SK-N-SH treated with all-trans-retinoic acid at 6 μM for 48 hours (cell line): ENCODE results near the gene EML6.

Experiments used
- ARNTL ChIP-seq: fragments of 450-650 bp; formaldehyde crosslinking; IDR thresholded peaks from 2 replicates; pipeline ENCODE4 v1.5.0; 2020; ENCODE audit warnings: low read depth, mild to moderate bottlenecking, moderate library complexity, borderline replicate concordance
- ISL1 ChIP-seq: fragments of 250-450 bp; sonication (Bioruptor Pico); IDR thresholded peaks from 2 replicates; pipeline ENCODE4 v2.1.2; 2022; ENCODE audit warnings: mild to moderate bottlenecking, moderate library complexity
- RARB ChIP-seq: fragments of 250-450 bp; sonication (Bioruptor Pico); IDR thresholded peaks from 2 replicates; pipeline ENCODE4 v1.8.0; 2021; ENCODE audit warnings: mild to moderate bottlenecking, moderate library complexity
- ZC3H10 ChIP-seq: fragments of 250-450 bp; sonication (Bioruptor Pico); IDR thresholded peaks from 2 replicates; pipeline ENCODE4 v1.5.1; 2021; ENCODE audit warnings: mild to moderate bottlenecking, moderate library complexity
- ZFP3 ChIP-seq: fragments of 250-450 bp; sonication (Bioruptor Pico); IDR thresholded peaks from 2 replicates; pipeline ENCODE4 v1.5.0; 2020; ENCODE audit warnings: mild to moderate bottlenecking, moderate library complexity
- ZFP30 ChIP-seq: fragments of 450-650 bp; formaldehyde crosslinking; IDR thresholded peaks from 2 replicates; pipeline ENCODE4 v1.5.0; 2022; ENCODE audit warnings: mild to moderate bottlenecking, moderate library complexity
- ZNF565 ChIP-seq: fragments of 450-650 bp; formaldehyde crosslinking; conservative IDR thresholded peaks from 2 replicates; pipeline ENCODE4 v1.5.0; 2020; ENCODE audit warnings: low read depth, mild to moderate bottlenecking, moderate library complexity
- TF ChIP-seq, protein P1 (sequence below): fragments of 250-450 bp; sonication (Bioruptor Pico); IDR thresholded peaks from 2 replicates; pipeline ENCODE4 v1.5.0; 2020; ENCODE audit warnings: mild to moderate bottlenecking, moderate library complexity
- TF ChIP-seq, protein P2 (sequence below): fragments of 250-450 bp; sonication (Bioruptor Pico); IDR thresholded peaks from 2 replicates; pipeline ENCODE4 v1.8.0; 2021; ENCODE audit warnings: low read depth, mild to moderate bottlenecking, moderate library complexity, borderline replicate concordance

DNA sequence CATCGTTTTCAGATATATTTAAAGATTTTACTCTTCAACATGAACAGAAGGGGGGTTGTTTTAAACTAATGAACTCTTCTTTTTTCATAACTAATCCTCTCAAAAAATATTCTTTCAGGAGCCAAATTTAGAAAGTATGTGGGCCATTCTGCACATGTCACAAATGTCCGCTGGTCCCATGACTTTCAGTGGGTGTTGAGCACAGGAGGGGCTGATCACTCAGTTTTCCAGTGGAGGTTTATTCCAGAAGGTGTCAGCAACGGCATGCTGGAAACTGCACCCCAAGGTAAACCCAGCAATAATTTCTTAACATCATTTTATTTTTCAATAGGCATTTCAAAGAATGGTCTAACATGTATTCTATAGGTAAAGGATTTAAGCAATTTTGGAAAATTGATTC, 136.0 kb downstream of the EML6 start:
- no peak for TF ChIP-seq RARB (CRISPR knock-in tag)
- no peak for TF ChIP-seq ZFP30
- TF ChIP-seq ZC3H10 = no peak
- no peak for TF ChIP-seq ZNF565
- TF ChIP-seq ZFP3 (CRISPR knock-in tag) = no peak
- TF ChIP-seq, protein P1, sequence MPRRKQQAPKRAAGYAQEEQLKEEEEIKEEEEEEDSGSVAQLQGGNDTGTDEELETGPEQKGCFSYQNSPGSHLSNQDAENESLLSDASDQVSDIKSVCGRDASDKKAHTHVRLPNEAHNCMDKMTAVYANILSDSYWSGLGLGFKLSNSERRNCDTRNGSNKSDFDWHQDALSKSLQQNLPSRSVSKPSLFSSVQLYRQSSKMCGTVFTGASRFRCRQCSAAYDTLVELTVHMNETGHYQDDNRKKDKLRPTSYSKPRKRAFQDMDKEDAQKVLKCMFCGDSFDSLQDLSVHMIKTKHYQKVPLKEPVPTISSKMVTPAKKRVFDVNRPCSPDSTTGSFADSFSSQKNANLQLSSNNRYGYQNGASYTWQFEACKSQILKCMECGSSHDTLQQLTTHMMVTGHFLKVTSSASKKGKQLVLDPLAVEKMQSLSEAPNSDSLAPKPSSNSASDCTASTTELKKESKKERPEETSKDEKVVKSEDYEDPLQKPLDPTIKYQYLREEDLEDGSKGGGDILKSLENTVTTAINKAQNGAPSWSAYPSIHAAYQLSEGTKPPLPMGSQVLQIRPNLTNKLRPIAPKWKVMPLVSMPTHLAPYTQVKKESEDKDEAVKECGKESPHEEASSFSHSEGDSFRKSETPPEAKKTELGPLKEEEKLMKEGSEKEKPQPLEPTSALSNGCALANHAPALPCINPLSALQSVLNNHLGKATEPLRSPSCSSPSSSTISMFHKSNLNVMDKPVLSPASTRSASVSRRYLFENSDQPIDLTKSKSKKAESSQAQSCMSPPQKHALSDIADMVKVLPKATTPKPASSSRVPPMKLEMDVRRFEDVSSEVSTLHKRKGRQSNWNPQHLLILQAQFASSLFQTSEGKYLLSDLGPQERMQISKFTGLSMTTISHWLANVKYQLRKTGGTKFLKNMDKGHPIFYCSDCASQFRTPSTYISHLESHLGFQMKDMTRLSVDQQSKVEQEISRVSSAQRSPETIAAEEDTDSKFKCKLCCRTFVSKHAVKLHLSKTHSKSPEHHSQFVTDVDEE (CRISPR knock-in tag) = no peak
- TF ChIP-seq ARNTL (CRISPR knock-in tag) = no peak
- TF ChIP-seq, protein P2, sequence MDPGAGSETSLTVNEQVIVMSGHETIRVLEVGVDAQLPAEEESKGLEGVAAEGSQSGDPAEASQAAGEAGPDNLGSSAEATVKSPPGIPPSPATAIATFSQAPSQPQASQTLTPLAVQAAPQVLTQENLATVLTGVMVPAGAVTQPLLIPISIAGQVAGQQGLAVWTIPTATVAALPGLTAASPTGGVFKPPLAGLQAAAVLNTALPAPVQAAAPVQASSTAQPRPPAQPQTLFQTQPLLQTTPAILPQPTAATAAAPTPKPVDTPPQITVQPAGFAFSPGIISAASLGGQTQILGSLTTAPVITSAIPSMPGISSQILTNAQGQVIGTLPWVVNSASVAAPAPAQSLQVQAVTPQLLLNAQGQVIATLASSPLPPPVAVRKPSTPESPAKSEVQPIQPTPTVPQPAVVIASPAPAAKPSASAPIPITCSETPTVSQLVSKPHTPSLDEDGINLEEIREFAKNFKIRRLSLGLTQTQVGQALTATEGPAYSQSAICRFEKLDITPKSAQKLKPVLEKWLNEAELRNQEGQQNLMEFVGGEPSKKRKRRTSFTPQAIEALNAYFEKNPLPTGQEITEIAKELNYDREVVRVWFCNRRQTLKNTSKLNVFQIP = no peak
- TF ChIP-seq ISL1 = no peak
